HepG2 (cell line): ENCODE results near the gene GADD45GIP1. TPM values are rescaled to one million over a fixed set of nuclear protein-coding genes. Genes with fewer than 3 reads are reported as not detected.

Experiments used
- ATF7-NPFF ChIP-seq: sonication (generic); formaldehyde crosslinking; IDR thresholded peaks from 2 replicates; pipeline ENCODE4 v1.8.1; 2023; ENCODE audit warnings: mild to moderate bottlenecking, low read depth, missing genetic modification reagents, moderate library complexity
- ATRX ChIP-seq: sonication (generic); formaldehyde crosslinking; IDR thresholded peaks from 2 replicates; pipeline ENCODE4 v1.4.0; 2020; ENCODE audit warnings: missing genetic modification reagents, borderline replicate concordance
- FOXJ3 ChIP-seq: sonication (generic); formaldehyde crosslinking; IDR thresholded peaks from 2 replicates; pipeline ENCODE4 v1.4.0; 2020; ENCODE audit warnings: missing genetic modification reagents, mild to moderate bottlenecking, borderline replicate concordance
- GZF1 ChIP-seq: sonication (generic); formaldehyde crosslinking; IDR thresholded peaks from 2 replicates; pipeline ENCODE4 v1.5.1; 2020; ENCODE audit warnings: mild to moderate bottlenecking, missing genetic modification reagents
- HNF4G ChIP-seq, 2 experiments: sonication (generic) in 1 of 2; formaldehyde crosslinking in 1 of 2; IDR thresholded peaks; 2 replicates each; pipeline versions ENCODE4 v1.4.0 to v1.6.1; 2011 to 2020; ENCODE audit warnings: borderline replicate concordance in 2 of 2, low read depth in 2 of 2, mild to moderate bottlenecking in 2 of 2, low read length in 1 of 2, missing genetic modification reagents in 1 of 2, moderate library complexity in 1 of 2
- HOXA3 ChIP-seq: sonication (generic); formaldehyde crosslinking; IDR thresholded peaks from 2 replicates; pipeline ENCODE4 v1.5.0; 2020; ENCODE audit warnings: missing genetic modification reagents
- PRMT3 ChIP-seq: sonication (generic); formaldehyde crosslinking; IDR thresholded peaks from 2 replicates; pipeline ENCODE4 v1.8.1; 2022; ENCODE audit warnings: low read depth, mild to moderate bottlenecking, moderate library complexity, missing genetic modification reagents, borderline replicate concordance
- SNAI1 ChIP-seq: sonication (generic); formaldehyde crosslinking; IDR thresholded peaks from 2 replicates; pipeline ENCODE4 v1.5.0; 2020; ENCODE audit warnings: mild to moderate bottlenecking, missing genetic modification reagents, borderline replicate concordance
- SOX5 ChIP-seq: IDR thresholded peaks from 2 replicates; pipeline ENCODE4 v1.6.1; 2016; ENCODE audit warnings: borderline replicate concordance
- SYNCRIP ChIP-seq: fragments of 200-400 bp; formaldehyde crosslinking; IDR thresholded peaks from 2 replicates; pipeline ENCODE4 v1.6.1; 2018; ENCODE audit warnings: mild to moderate bottlenecking, low read depth, low read length; ENCODE audit not compliant: insufficient read depth
- TAF15 ChIP-seq: fragments of 200-400 bp; formaldehyde crosslinking; IDR thresholded peaks from one replicate; pipeline ENCODE4 v1.6.1; 2018; ENCODE audit warnings: mild to moderate bottlenecking, low read depth, low read length; ENCODE audit not compliant: poor library complexity, severe bottlenecking
- XBP1 ChIP-seq: sonication (generic); formaldehyde crosslinking; IDR thresholded peaks from 2 replicates; pipeline ENCODE4 v1.5.0; 2020; ENCODE audit warnings: missing genetic modification reagents
- ZNF10 ChIP-seq: sonication (generic); formaldehyde crosslinking; IDR thresholded peaks from 2 replicates; pipeline ENCODE4 v1.4.0; 2020; ENCODE audit warnings: mild to moderate bottlenecking, low read depth, missing genetic modification reagents, borderline replicate concordance
- ZNF407 ChIP-seq: sonication (generic); formaldehyde crosslinking; IDR thresholded peaks from one replicate; pipeline ENCODE4 v1.5.1; 2020; ENCODE audit warnings: mild to moderate bottlenecking, missing genetic modification reagents; ENCODE audit errors: not compliant biosample characterization
- ZSCAN31 ChIP-seq: sonication (generic); formaldehyde crosslinking; IDR thresholded peaks from 2 replicates; pipeline ENCODE4 v1.5.0; 2020; ENCODE audit warnings: low read depth, mild to moderate bottlenecking, missing genetic modification reagents
- polyA plus RNA-seq, 8 experiments: library from polyadenylated mRNA; depleted of rRNA in 3 of 8; stranded (reverse) in 7 of 8; unstranded in 1 of 8; fragments of >200 nt; fragmentation: Illumina TruSeq in 4 of 8; extraction: Trizol in 4 of 8; gene quantifications; 2 replicates each; pipeline versions ENCODE4 v1.2.1 to v1.2.3, GENCODE V29; 2011 to 2016; ENCODE audit warnings: low read depth in 4 of 8, missing spikeins in 1 of 8, mixed read lengths in 1 of 8; ENCODE audit not compliant: insufficient read depth in 1 of 8
- total RNA-seq, 5 experiments: library from RNA; depleted of rRNA; stranded (reverse); fragments of >200 nt; fragmentation: Illumina TruSeq; extraction: Trizol; gene quantifications; 2 replicates each; pipeline ENCODE4 v1.2.3, GENCODE V29; 2016; ENCODE audit warnings: low read depth in 1 of 5
- TF ChIP-seq, protein P1 (sequence below): sonication (generic); formaldehyde crosslinking; IDR thresholded peaks from 2 replicates; pipeline ENCODE4 v1.8.0; 2023; ENCODE audit warnings: mild to moderate bottlenecking, missing genetic modification reagents
- TF ChIP-seq, protein P2 (sequence below): sonication (generic); formaldehyde crosslinking; IDR thresholded peaks from 2 replicates; pipeline ENCODE4 v1.8.1; 2023; ENCODE audit warnings: mild to moderate bottlenecking, inconsistent platforms, moderate library complexity, missing genetic modification reagents, borderline replicate concordance

GADD45GIP1 gene
- total and polyA plus RNA-seq, 2 of the 13 experiments (the other 11 are each of a cell fraction or from before 2014, with no cell fraction given): 24.6 to 30.7 TPM

DNA sequence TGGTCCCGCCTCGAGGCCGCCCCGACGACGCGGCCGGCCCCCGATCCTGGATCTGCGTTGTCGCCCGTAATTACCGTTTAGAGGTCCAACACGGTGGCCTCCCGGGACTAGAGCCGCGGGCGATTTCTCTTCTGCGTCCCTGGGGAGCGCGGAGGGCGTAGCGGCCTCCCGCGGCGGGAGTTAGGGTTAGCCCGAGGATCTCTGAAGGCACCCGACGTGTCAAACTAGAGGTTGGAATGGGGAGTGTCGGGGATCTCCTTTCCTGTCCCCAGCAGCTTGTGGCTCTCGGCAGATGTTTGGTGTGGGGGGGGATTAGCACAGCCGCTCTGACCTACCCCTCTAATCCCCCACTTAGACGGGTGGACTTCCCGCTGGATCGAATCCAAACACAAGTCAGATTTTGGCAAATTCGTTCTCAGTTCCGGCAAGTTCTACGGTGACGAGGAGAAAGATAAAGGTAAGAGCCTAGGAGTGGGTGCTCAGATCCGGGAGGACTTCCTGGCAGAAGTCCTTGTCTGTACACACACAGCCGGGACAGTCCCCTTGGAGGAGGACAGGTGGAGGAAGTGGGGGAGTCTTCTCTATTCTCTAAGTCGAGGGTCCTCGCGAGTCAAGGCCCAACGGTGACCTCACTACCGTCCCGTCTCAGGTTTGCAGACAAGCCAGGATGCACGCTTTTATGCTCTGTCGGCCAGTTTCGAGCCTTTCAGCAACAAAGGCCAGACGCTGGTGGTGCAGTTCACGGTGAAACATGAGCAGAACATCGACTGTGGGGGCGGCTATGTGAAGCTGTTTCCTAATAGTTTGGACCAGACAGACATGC is 18.0 kb downstream of the GADD45GIP1 start (continued):
- TF ChIP-seq, protein P1, sequence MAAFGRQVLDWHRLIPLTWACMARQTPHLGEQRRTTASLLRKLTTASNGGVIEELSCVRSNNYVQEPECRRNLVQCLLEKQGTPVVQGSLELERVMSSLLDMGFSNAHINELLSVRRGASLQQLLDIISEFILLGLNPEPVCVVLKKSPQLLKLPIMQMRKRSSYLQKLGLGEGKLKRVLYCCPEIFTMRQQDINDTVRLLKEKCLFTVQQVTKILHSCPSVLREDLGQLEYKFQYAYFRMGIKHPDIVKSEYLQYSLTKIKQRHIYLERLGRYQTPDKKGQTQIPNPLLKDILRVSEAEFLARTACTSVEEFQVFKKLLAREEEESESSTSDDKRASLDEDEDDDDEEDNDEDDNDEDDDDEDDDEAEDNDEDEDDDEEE: no peak
- TF ChIP-seq ZNF10 (CRISPR knock-in tag) (no peak), ATF7-NPFF (no peak), SYNCRIP (no peak), ATRX (CRISPR knock-in tag) (no peak), ZNF407 (CRISPR knock-in tag) (no peak), GZF1 (CRISPR knock-in tag) (0 out of 2 replicates have a peak, but pooled peaks have one; percentile 2), SNAI1 (CRISPR knock-in tag) (peak; percentile 18; the same call in 1 of the 2 replicates), SOX5 (CRISPR knock-in tag) (no peak), PRMT3 (CRISPR knock-in tag) (no peak), FOXJ3 (CRISPR knock-in tag) (no peak), HNF4G (IDR thresholded peaks at IDR 0.05; ENCODE audit: borderline replicate concordance, low read depth, low read length) (no peak), HNF4G (CRISPR knock-in tag; IDR thresholded peaks at IDR 0.05; ENCODE audit: borderline replicate concordance, low read depth) (no peak), XBP1 (CRISPR knock-in tag) (0 out of 2 replicates have a peak, but pooled peaks have one; percentile 2), TAF15 (no peak), HOXA3 (CRISPR knock-in tag) (no peak), ZSCAN31 (CRISPR knock-in tag) (no peak)
- TF ChIP-seq, protein P2, sequence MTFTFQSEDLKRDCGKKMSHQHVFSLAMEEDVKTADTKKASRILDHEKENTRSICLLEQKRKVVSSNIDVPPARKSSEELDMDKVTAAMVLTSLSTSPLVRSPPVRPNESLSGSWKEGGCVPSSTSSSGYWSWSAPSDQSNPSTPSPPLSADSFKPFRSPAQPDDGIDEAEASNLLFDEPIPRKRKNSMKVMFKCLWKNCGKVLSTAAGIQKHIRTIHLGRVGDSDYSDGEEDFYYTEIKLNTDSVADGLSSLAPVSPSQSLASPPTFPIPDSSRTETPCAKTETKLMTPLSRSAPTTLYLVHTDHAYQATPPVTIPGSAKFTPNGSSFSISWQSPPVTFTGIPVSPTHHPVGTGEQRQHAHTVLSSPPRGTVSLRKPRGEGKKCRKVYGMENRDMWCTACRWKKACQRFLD (CRISPR knock-in tag): 0 out of 2 replicates have a peak, but pooled peaks have one; percentile 7
